CD4-positive, CD25-positive, alpha-beta regulatory T cell (primary cell): ENCODE data around the gene PTPRE. TPM values are rescaled to one million over a fixed set of nuclear protein-coding genes. Genes with fewer than 3 reads are reported as not detected.
A peak's percentile ranks its signal among the peaks of the same experiment; 100 is the strongest.

Experiments
- ATAC-seq, 2 donors: fragments of 150-1000 bp; cut with Tn5 transposase; one replicate each; pipeline ENCODE4 v1.10.0; 2021; ENCODE audit warnings: low read depth in 2 of 2, moderate number of reproducible peaks in 2 of 2, moderate library complexity in 1 of 2
- DNase-seq, 3 donors: peaks; one replicate each; pipeline versions ENCODE4 v3.0.0 to v3.0.0-alpha.2; 2012 to 2022; ENCODE audit warnings: mixed read lengths in 1 of 3
- H3K27ac ChIP-seq: one replicate; pipeline ENCODE4 v1.7.0; 2013; ENCODE audit warnings: mild to moderate bottlenecking, low read length; ENCODE audit not compliant: insufficient read depth, poor library complexity, severe bottlenecking
- H3K27me3 ChIP-seq: one replicate; pipeline ENCODE4 v1.7.0; 2013; ENCODE audit warnings: low read length; ENCODE audit not compliant: control insufficient read depth, insufficient read depth
- H3K36me3 ChIP-seq: one replicate; pipeline ENCODE4 v1.7.0; 2013; ENCODE audit warnings: mild to moderate bottlenecking, low read length, moderate library complexity; ENCODE audit not compliant: control insufficient read depth, insufficient read depth
- H3K4me1 ChIP-seq: 2 replicates; pipeline ENCODE4 v1.7.0; 2013; ENCODE audit warnings: mild to moderate bottlenecking, low read length; ENCODE audit not compliant: insufficient read depth, control insufficient read depth, poor library complexity, severe bottlenecking
- H3K4me3 ChIP-seq: one replicate; pipeline ENCODE4 v1.7.0; 2013; ENCODE audit warnings: low read depth, mild to moderate bottlenecking, low read length, moderate library complexity
- H3K9me3 ChIP-seq, 2 experiments: 1 replicate in 1 of 2; 2 replicates in 1 of 2; pipeline ENCODE4 v1.7.0; 2013; ENCODE audit warnings: low read length in 2 of 2, mild to moderate bottlenecking in 1 of 2, moderate library complexity in 1 of 2; ENCODE audit not compliant: control insufficient read depth in 2 of 2
- H3K27ac Mint-ChIP-seq, 3 donors: one replicate each; pipeline ENCODE4 v1.8.0; 2020 to 2022; ENCODE audit warnings: mild to moderate bottlenecking in 3 of 3, mixed read lengths in 3 of 3, moderate library complexity in 2 of 3
- H3K27me3 Mint-ChIP-seq: one replicate; pipeline ENCODE4 v1.8.0; 2022; ENCODE audit warnings: mild to moderate bottlenecking, mixed read lengths
- H3K36me3 Mint-ChIP-seq: one replicate; pipeline ENCODE4 v1.8.0; 2020; ENCODE audit warnings: mixed read lengths
- H3K4me1 Mint-ChIP-seq, 4 donors: one replicate each; pipeline ENCODE4 v1.8.0; 2020 to 2022; ENCODE audit warnings: mixed read lengths in 4 of 4, mild to moderate bottlenecking in 1 of 4
- H3K4me3 Mint-ChIP-seq, 4 donors: one replicate each; pipeline ENCODE4 v1.8.0; 2020 to 2022; ENCODE audit warnings: mild to moderate bottlenecking in 4 of 4, mixed read lengths in 4 of 4, moderate library complexity in 3 of 4
- H3K9me3 Mint-ChIP-seq, 7 donors: one replicate each; pipeline ENCODE4 v1.8.0; 2020 to 2022; ENCODE audit warnings: mixed read lengths in 7 of 7, mild to moderate bottlenecking in 3 of 7, moderate library complexity in 2 of 7
- polyA plus RNA-seq, 4 donors: library from polyadenylated mRNA; unstranded; fragments of 300-500 nt; fragmentation: Illumina TruSeq; gene quantifications; one replicate each; pipeline ENCODE4 v1.2.3, GENCODE V29; 2021
- total RNA-seq: library from RNA; stranded (reverse); gene quantifications from one replicate; pipeline ENCODE4 v1.2.3, GENCODE V29; 2022

The PTPRE gene, protein sequence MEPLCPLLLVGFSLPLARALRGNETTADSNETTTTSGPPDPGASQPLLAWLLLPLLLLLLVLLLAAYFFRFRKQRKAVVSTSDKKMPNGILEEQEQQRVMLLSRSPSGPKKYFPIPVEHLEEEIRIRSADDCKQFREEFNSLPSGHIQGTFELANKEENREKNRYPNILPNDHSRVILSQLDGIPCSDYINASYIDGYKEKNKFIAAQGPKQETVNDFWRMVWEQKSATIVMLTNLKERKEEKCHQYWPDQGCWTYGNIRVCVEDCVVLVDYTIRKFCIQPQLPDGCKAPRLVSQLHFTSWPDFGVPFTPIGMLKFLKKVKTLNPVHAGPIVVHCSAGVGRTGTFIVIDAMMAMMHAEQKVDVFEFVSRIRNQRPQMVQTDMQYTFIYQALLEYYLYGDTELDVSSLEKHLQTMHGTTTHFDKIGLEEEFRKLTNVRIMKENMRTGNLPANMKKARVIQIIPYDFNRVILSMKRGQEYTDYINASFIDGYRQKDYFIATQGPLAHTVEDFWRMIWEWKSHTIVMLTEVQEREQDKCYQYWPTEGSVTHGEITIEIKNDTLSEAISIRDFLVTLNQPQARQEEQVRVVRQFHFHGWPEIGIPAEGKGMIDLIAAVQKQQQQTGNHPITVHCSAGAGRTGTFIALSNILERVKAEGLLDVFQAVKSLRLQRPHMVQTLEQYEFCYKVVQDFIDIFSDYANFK
- total RNA-seq: 63.9 TPM
- polyA plus RNA-seq: 10 to 100 TPM; 10.0 to 14.4 (median 12.9) TPM

GRCh38 chr10:127906548-127907377, at the start of gene PTPRE:
TSS of gene PTPRE (plus strand) at chr10:127907103. CDS start at chr10:128040882, 133,779 bp downstream.
- H3K36me3 ChIP-seq: no peaks in the 10 kb centered on the region
- H3K27me3 ChIP-seq: peaks cover 2% of the 10 kb centered on the region
- Mint-ChIP-seq H3K27ac (no peak within 1 kb of the TSS), H3K27me3 (peaks cover 51% of the 10 kb centered on the region), H3K36me3 (no peaks in the 10 kb centered on the region), H3K4me1 (no peaks in the 10 kb centered on the region), H3K4me3 (peak within 1 kb of the TSS in 2 of 4 donors; percentile 29 to 60), H3K9me3 (peaks cover 0 to 1% (median 0%) of the 10 kb centered on the region in 7 donors)
- ATAC-seq: peak; percentile 82 to 84
- H3K9me3 ChIP-seq: no peaks in the 10 kb centered on the region
- peaks cover 10% of the 10 kb centered on the region for H3K4me1 ChIP-seq
- no peak within 1 kb of the TSS for H3K27ac ChIP-seq
- peak; percentile 27 to 65 (median 60) for DNase-seq
- H3K4me3 ChIP-seq: no peak within 1 kb of the TSS

- H3K27ac ChIP-seq: no peak overlapping the region
These were observed 46.3 kb upstream of the PTPRE start for GRCh38 chr10:127860592-127860991.

GRCh38 chr10:127863231-127863825, 43.6 kb upstream of the PTPRE start:
- Mint-ChIP-seq H3K27ac (no peak overlapping the region), H3K9me3 (peaks cover 0 to 12% (median 1%) of the 10 kb centered on the region in 7 donors), H3K36me3 (no peaks in the 10 kb centered on the region), H3K4me1 (no peaks in the 10 kb centered on the region), H3K4me3 (no peak overlapping the region), H3K27me3 (peaks cover 10% of the 10 kb centered on the region)
- H3K9me3 ChIP-seq: no peaks in the 10 kb centered on the region
- no peaks in the 10 kb centered on the region for H3K4me1 ChIP-seq
- no peaks in the 10 kb centered on the region for H3K36me3 ChIP-seq
- H3K27me3 ChIP-seq: peaks cover 4% of the 10 kb centered on the region
- H3K4me3 ChIP-seq: no peak overlapping the region
- no peak for DNase-seq
- ATAC-seq: no peak
- H3K27ac ChIP-seq: no peak overlapping the region

More at GRCh38 chr10:127860592-127860991, 46.3 kb upstream of the PTPRE start:
- DNase-seq (no peak), ATAC-seq (no peak)
- H3K9me3 Mint-ChIP-seq: peaks cover 0 to 10% (median 1%) of the 10 kb centered on the region in 7 donors
- Histone ChIP-seq H3K4me1 (no peaks in the 10 kb centered on the region), H3K27me3 (peaks cover 2% of the 10 kb centered on the region), H3K4me3 (no peak overlapping the region), H3K9me3 (no peaks in the 10 kb centered on the region), H3K36me3 (no peaks in the 10 kb centered on the region)
- no peaks in the 10 kb centered on the region for H3K36me3 Mint-ChIP-seq
- H3K27ac Mint-ChIP-seq: no peak overlapping the region
- H3K4me1 Mint-ChIP-seq: no peaks in the 10 kb centered on the region
- peaks cover 6% of the 10 kb centered on the region for H3K27me3 Mint-ChIP-seq
- H3K4me3 Mint-ChIP-seq: no peak overlapping the region

GRCh38 chr10:127866276-127867013, 40.5 kb upstream of the PTPRE start:
- Mint-ChIP-seq H3K27me3 (peaks cover 24% of the 10 kb centered on the region), H3K9me3 (peaks cover 0 to 16% (median 3%) of the 10 kb centered on the region in 7 donors)
- no peak for DNase-seq

DNA sequence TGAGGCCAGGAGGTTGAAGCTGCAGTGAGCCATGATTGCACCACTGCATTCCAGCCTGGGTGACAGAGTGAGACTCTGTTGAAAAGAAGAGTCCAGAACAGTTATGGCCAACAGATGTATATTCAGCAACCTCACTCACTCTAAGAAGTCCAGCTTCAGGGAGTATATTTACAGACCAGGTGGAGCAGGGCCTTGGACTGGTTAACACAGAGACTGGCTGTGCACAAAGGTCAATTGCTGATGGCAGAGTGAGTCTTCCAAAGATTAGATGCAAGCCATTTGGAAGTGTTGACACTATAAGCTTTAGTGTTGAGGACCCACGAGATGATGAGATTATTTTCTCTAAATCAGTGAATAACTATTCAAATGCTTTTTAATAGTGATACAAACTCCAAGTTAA, 39.1 kb upstream of the PTPRE start:
- Histone ChIP-seq H3K4me3 (no peak overlapping the region), H3K36me3 (no peaks in the 10 kb centered on the region), H3K27me3 (peaks cover 5% of the 10 kb centered on the region), H3K9me3 (peaks cover 0 to 2% of the 10 kb centered on the region in 2 experiments), H3K27ac (no peak overlapping the region), H3K4me1 (no peaks in the 10 kb centered on the region)
- peaks cover 0 to 13% (median 3%) of the 10 kb centered on the region in 7 donors for H3K9me3 Mint-ChIP-seq
- no peaks in the 10 kb centered on the region for H3K36me3 Mint-ChIP-seq
- DNase-seq: no peak
- no peak overlapping the region for H3K4me3 Mint-ChIP-seq
- no peak for ATAC-seq
- peaks cover 29% of the 10 kb centered on the region for H3K27me3 Mint-ChIP-seq
- no peak overlapping the region for H3K27ac Mint-ChIP-seq
- H3K4me1 Mint-ChIP-seq: peaks cover 0 to 6% (median 0%) of the 10 kb centered on the region in 4 donors

More at GRCh38 chr10:127866276-127867013, 40.5 kb upstream of the PTPRE start:
- no peak overlapping the region for H3K4me3 Mint-ChIP-seq
- no peak overlapping the region for H3K4me3 ChIP-seq
- peaks cover 0 to 5% (median 0%) of the 10 kb centered on the region in 4 donors for H3K4me1 Mint-ChIP-seq
- no peak overlapping the region for H3K27ac ChIP-seq
- peaks cover 5% of the 10 kb centered on the region for H3K27me3 ChIP-seq
- H3K36me3 Mint-ChIP-seq: no peaks in the 10 kb centered on the region
- peaks cover 0 to 2% of the 10 kb centered on the region in 2 experiments for H3K9me3 ChIP-seq
- H3K27ac Mint-ChIP-seq: no peak overlapping the region
- ATAC-seq: no peak
- H3K4me1 ChIP-seq: no peaks in the 10 kb centered on the region
- H3K36me3 ChIP-seq: no peaks in the 10 kb centered on the region

GRCh38 chr10:127869329-127869728, 37.6 kb upstream of the PTPRE start:
- peaks cover 0 to 2% of the 10 kb centered on the region in 2 experiments for H3K9me3 ChIP-seq
- Mint-ChIP-seq H3K9me3 (peaks cover 0 to 13% (median 2%) of the 10 kb centered on the region in 7 donors), H3K27me3 (peaks cover 30% of the 10 kb centered on the region), H3K4me1 (peaks cover 0 to 6% (median 0%) of the 10 kb centered on the region in 4 donors), H3K27ac (no peak overlapping the region), H3K4me3 (no peak overlapping the region), H3K36me3 (no peaks in the 10 kb centered on the region)
- H3K4me3 ChIP-seq: no peak overlapping the region
- H3K36me3 ChIP-seq: no peaks in the 10 kb centered on the region
- no peaks in the 10 kb centered on the region for H3K4me1 ChIP-seq
- ATAC-seq (no peak), DNase-seq (no peak)
- peaks cover 5% of the 10 kb centered on the region for H3K27me3 ChIP-seq
- no peak overlapping the region for H3K27ac ChIP-seq
